Osteoblast (primary cell): ENCODE measurements around the gene RERG. TPM values are rescaled to one million over a fixed set of nuclear protein-coding genes. Genes with fewer than 3 reads are reported as not detected.

Experiments
- DNase-seq: peaks from one replicate; pipeline ENCODE4 v3.0.0; 2011; ENCODE audit warnings: low spot score, mixed read lengths; ENCODE audit not compliant: insufficient read length; ENCODE audit errors: missing footprints
- H2AFZ ChIP-seq: 2 replicates; pipeline ENCODE4 v1.6.0; 2011; ENCODE audit warnings: mild to moderate bottlenecking, low read length
- H3K27ac ChIP-seq: 2 replicates; pipeline ENCODE4 v1.5.1; 2011; ENCODE audit warnings: mild to moderate bottlenecking, low read depth, low read length, moderate library complexity
- H3K27me3 ChIP-seq: 2 replicates; pipeline ENCODE4 v1.6.0; 2012; ENCODE audit warnings: mild to moderate bottlenecking, control low read depth, inconsistent platforms, low read length, moderate library complexity; ENCODE audit not compliant: insufficient read depth
- H3K36me3 ChIP-seq: 2 replicates; pipeline ENCODE4 v1.5.1; 2011; ENCODE audit warnings: mild to moderate bottlenecking, low read length, control low read depth, moderate library complexity; ENCODE audit not compliant: insufficient read depth
- H3K4me1 ChIP-seq: 2 replicates; pipeline ENCODE4 v1.5.1; 2011; ENCODE audit warnings: mild to moderate bottlenecking, low read length, control low read depth, moderate library complexity; ENCODE audit not compliant: insufficient read depth
- H3K4me2 ChIP-seq: 2 replicates; pipeline ENCODE4 v1.6.0; 2011; ENCODE audit warnings: mild to moderate bottlenecking, low read length; ENCODE audit not compliant: insufficient read depth
- H3K4me3 ChIP-seq: fragments of 200-600 bp; sonication (generic); 3 replicates; pipeline ENCODE4 v1.5.1; 2012; ENCODE audit warnings: mild to moderate bottlenecking, low read length, inconsistent platforms; ENCODE audit not compliant: insufficient read depth
- H3K79me2 ChIP-seq: 2 replicates; pipeline ENCODE4 v1.6.0; 2012; ENCODE audit warnings: mild to moderate bottlenecking, low read length, control low read depth, inconsistent platforms; ENCODE audit not compliant: insufficient read depth
- H3K9me3 ChIP-seq: 2 replicates; pipeline ENCODE4 v1.5.1; 2011; ENCODE audit warnings: low read depth, low read length, control low read depth
- H4K20me1 ChIP-seq: 2 replicates; pipeline ENCODE4 v1.6.0; 2012; ENCODE audit warnings: mild to moderate bottlenecking, low read length, control low read depth; ENCODE audit not compliant: insufficient read depth
- total RNA-seq: library from RNA; depleted of rRNA; stranded (reverse); fragments of >200 nt; gene quantifications from 2 replicates; pipeline ENCODE4 v1.2.3, GENCODE V29; 2012
- TF ChIP-seq, protein P1 (sequence below): IDR thresholded peaks from 2 replicates; pipeline ENCODE4 v1.5.1; 2011; ENCODE audit warnings: mild to moderate bottlenecking, low read depth, low read length, moderate library complexity; ENCODE audit errors: extremely low read depth

The RERG gene
- total RNA-seq, 1 donor: not detected

DNA sequence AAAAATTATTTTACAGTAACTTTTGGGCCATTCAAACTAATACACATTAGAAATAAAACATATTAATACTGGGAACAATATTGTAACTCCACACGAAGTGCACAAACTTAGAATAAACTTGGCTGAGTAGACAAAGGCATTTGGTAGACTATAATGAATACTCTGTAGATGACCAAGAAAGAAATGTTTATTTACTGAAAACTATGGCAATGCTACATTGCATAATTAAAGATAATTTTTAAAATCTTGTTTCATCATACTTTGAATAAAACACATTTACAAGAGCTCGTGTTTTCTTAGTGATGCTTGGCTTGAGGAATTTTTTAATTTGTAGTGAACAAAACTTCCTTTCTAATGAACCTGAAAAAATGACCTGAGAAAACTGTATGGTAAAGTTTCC, 21.3 kb downstream of the RERG start:
- H3K27me3 ChIP-seq: no peaks in the 10 kb centered on the region
- H3K4me1 ChIP-seq: no peaks in the 10 kb centered on the region
- H3K9me3 ChIP-seq: no peaks in the 10 kb centered on the region
- H2AFZ ChIP-seq: no peak overlapping the region
- no peaks in the 10 kb centered on the region for H3K36me3 ChIP-seq
- H3K4me3 ChIP-seq: no peak overlapping the region
- H3K79me2 ChIP-seq: no peaks in the 10 kb centered on the region
- no peaks in the 10 kb centered on the region for H4K20me1 ChIP-seq
- TF ChIP-seq, protein P1, sequence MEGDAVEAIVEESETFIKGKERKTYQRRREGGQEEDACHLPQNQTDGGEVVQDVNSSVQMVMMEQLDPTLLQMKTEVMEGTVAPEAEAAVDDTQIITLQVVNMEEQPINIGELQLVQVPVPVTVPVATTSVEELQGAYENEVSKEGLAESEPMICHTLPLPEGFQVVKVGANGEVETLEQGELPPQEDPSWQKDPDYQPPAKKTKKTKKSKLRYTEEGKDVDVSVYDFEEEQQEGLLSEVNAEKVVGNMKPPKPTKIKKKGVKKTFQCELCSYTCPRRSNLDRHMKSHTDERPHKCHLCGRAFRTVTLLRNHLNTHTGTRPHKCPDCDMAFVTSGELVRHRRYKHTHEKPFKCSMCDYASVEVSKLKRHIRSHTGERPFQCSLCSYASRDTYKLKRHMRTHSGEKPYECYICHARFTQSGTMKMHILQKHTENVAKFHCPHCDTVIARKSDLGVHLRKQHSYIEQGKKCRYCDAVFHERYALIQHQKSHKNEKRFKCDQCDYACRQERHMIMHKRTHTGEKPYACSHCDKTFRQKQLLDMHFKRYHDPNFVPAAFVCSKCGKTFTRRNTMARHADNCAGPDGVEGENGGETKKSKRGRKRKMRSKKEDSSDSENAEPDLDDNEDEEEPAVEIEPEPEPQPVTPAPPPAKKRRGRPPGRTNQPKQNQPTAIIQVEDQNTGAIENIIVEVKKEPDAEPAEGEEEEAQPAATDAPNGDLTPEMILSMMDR: no peak
- no peak overlapping the region for H3K4me2 ChIP-seq
- no peak overlapping the region for H3K27ac ChIP-seq
- DNase-seq: no peak

- TF ChIP-seq, protein P1: no peak
- Histone ChIP-seq H3K79me2 (no peaks in the 10 kb centered on the region), H3K27ac (no peak overlapping the region), H3K4me2 (no peak overlapping the region), H3K36me3 (no peaks in the 10 kb centered on the region), H4K20me1 (no peaks in the 10 kb centered on the region), H3K4me3 (no peak overlapping the region), H3K27me3 (no peaks in the 10 kb centered on the region), H2AFZ (no peak overlapping the region), H3K9me3 (no peaks in the 10 kb centered on the region), H3K4me1 (no peaks in the 10 kb centered on the region)
- peak; percentile 19 for DNase-seq
Observed at GRCh38 chr12:15196678-15197505, 24.3 kb downstream of the RERG start.

- Histone ChIP-seq H3K27ac (no peak overlapping the region), H3K4me1 (no peaks in the 10 kb centered on the region), H3K36me3 (no peaks in the 10 kb centered on the region), H4K20me1 (no peaks in the 10 kb centered on the region), H3K4me2 (no peak overlapping the region), H3K27me3 (no peaks in the 10 kb centered on the region), H3K4me3 (no peak overlapping the region), H2AFZ (no peak overlapping the region), H3K9me3 (no peaks in the 10 kb centered on the region), H3K79me2 (no peaks in the 10 kb centered on the region)
- TF ChIP-seq, protein P1: no peak
- no peak for DNase-seq
Observed at GRCh38 chr12:15196221-15196620, 25.0 kb downstream of the RERG start.

GRCh38 chr12:15194456-15195368, 26.5 kb downstream of the RERG start:
- TF ChIP-seq, protein P1: no peak
- Histone ChIP-seq H3K9me3 (no peaks in the 10 kb centered on the region), H3K79me2 (no peaks in the 10 kb centered on the region), H4K20me1 (no peaks in the 10 kb centered on the region), H3K4me2 (no peak overlapping the region), H3K27me3 (no peaks in the 10 kb centered on the region), H3K27ac (no peak overlapping the region), H3K36me3 (no peaks in the 10 kb centered on the region), H3K4me3 (no peak overlapping the region), H3K4me1 (no peaks in the 10 kb centered on the region), H2AFZ (no peak overlapping the region)
- peak; percentile 18 for DNase-seq
